Panc1 (cell line): ENCODE results near the gene PAQR4. TPM values are rescaled to one million over a fixed set of nuclear protein-coding genes. Genes with fewer than 3 reads are reported as not detected.

Source experiments
- ATAC-seq: fragments of 200-7000 bp; cut with Tn5 transposase; 2 replicates; pipeline ENCODE4 v1.9.1; 2020; ENCODE audit warnings: mild to moderate bottlenecking, moderate library complexity
- BruUV-seq: library from RNA; stranded (reverse); fragments of 400-500 nt; replicated peaks from 2 replicates; lab custom pipeline; 2021; lab: Mats Ljungman, UMichigan
- CTCF ChIA-PET: fragments of 300-600 bp; sonication (Branson Sonifier 250); formaldehyde crosslinking; loops from one replicate; lab custom pipeline; 2022; ENCODE audit warnings: antibody characterized with exemption; lab: Charles Lee
- POLR2A ChIA-PET: fragments of 300-600 bp; sonication (Branson Sonifier 250); formaldehyde crosslinking; loops from one replicate; lab custom pipeline; 2022; ENCODE audit warnings: antibody characterized with exemption; lab: Charles Lee
- DNase-seq: peaks from one replicate; pipeline ENCODE4 v3.0.0-alpha.2; 2010; ENCODE audit warnings: low read depth, low spot score
- H3K27ac ChIP-seq: 2 replicates; pipeline ENCODE4 v1.5.1; 2011; ENCODE audit warnings: mild to moderate bottlenecking, low read length, inconsistent platforms
- H3K27me3 ChIP-seq: fragments of 200-500 bp; sonication (Bioruptor generic); 2 replicates; pipeline ENCODE4 v1.6.0; 2014; ENCODE audit warnings: low read length, inconsistent platforms; ENCODE audit not compliant: control insufficient read depth, insufficient read depth
- H3K36me3 ChIP-seq: fragments of 200-500 bp; sonication (Bioruptor generic); 2 replicates; pipeline ENCODE4 v1.5.1; 2014; ENCODE audit warnings: inconsistent platforms, mild to moderate bottlenecking, low read length, moderate library complexity; ENCODE audit not compliant: control insufficient read depth, insufficient read depth
- H3K4me1 ChIP-seq: 2 replicates; pipeline ENCODE4 v1.5.1; 2011; ENCODE audit warnings: inconsistent platforms, mild to moderate bottlenecking, low read length, moderate library complexity; ENCODE audit not compliant: control insufficient read depth, insufficient read depth
- H3K4me3 ChIP-seq, 2 experiments: 2 replicates each; pipeline ENCODE4 v1.5.1; 2011 to 2012; ENCODE audit warnings: low read depth in 2 of 2, low read length in 2 of 2, mild to moderate bottlenecking in 2 of 2, inconsistent platforms in 1 of 2, moderate library complexity in 1 of 2
- H3K9me3 ChIP-seq: fragments of 200-500 bp; sonication (Bioruptor generic); 2 replicates; pipeline ENCODE4 v1.5.1; 2014; ENCODE audit warnings: low read depth, mild to moderate bottlenecking, inconsistent platforms, low read length, moderate library complexity; ENCODE audit not compliant: control insufficient read depth, insufficient read depth
- POLR2AphosphoS5 ChIP-seq: IDR thresholded peaks from 2 replicates; pipeline ENCODE4 v1.6.1; 2012; ENCODE audit warnings: mild to moderate bottlenecking, low read depth, low read length, moderate library complexity
- SIN3A ChIP-seq: IDR thresholded peaks from 2 replicates; pipeline ENCODE4 v1.6.1; 2012; ENCODE audit warnings: low read depth, mild to moderate bottlenecking, low read length, moderate library complexity, borderline replicate concordance; ENCODE audit not compliant: insufficient read depth
- TCF7L2 ChIP-seq: IDR thresholded peaks from 2 replicates; pipeline ENCODE4 v1.6.1; 2011; ENCODE audit warnings: mild to moderate bottlenecking, low read depth, low read length, inconsistent platforms
- in situ Hi-C: cut with HindIII; loops from 2 replicates; pipeline ENCODE4 v1.10.0; 2016; ENCODE audit warnings: low sequenced_read_pairs, low pct_unique_long_range_greater_than_20kb
- intact Hi-C: fragments of 100-400 bp; cut with micrococcal nuclease; formaldehyde crosslinking; loops from one replicate; pipeline ENCODE4 v1.10.0; 2022; ENCODE audit not compliant: unreplicated experiment
- total RNA-seq: library from RNA; stranded (reverse); gene quantifications from one replicate; pipeline ENCODE4 v1.2.1, GENCODE V29; 2021; ENCODE audit not compliant: unreplicated experiment
- TF ChIP-seq, protein P1 (sequence below): fragments of 450-650 bp; IDR thresholded peaks from 2 replicates; pipeline ENCODE4 v1.5.1; 2017; ENCODE audit warnings: mild to moderate bottlenecking
- TF ChIP-seq, protein P2 (sequence below), 2 experiments: IDR thresholded peaks; 2 replicates each; pipeline ENCODE4 v1.6.1; 2011 to 2012; ENCODE audit warnings: low read depth in 2 of 2, control low read depth in 1 of 2, low read length in 1 of 2, mild to moderate bottlenecking in 1 of 2, moderate library complexity in 1 of 2; ENCODE audit not compliant: insufficient read depth in 1 of 2

The PAQR4 gene
- total RNA-seq, 1 experiment from 2014 or later = 51.8 TPM

DNA sequence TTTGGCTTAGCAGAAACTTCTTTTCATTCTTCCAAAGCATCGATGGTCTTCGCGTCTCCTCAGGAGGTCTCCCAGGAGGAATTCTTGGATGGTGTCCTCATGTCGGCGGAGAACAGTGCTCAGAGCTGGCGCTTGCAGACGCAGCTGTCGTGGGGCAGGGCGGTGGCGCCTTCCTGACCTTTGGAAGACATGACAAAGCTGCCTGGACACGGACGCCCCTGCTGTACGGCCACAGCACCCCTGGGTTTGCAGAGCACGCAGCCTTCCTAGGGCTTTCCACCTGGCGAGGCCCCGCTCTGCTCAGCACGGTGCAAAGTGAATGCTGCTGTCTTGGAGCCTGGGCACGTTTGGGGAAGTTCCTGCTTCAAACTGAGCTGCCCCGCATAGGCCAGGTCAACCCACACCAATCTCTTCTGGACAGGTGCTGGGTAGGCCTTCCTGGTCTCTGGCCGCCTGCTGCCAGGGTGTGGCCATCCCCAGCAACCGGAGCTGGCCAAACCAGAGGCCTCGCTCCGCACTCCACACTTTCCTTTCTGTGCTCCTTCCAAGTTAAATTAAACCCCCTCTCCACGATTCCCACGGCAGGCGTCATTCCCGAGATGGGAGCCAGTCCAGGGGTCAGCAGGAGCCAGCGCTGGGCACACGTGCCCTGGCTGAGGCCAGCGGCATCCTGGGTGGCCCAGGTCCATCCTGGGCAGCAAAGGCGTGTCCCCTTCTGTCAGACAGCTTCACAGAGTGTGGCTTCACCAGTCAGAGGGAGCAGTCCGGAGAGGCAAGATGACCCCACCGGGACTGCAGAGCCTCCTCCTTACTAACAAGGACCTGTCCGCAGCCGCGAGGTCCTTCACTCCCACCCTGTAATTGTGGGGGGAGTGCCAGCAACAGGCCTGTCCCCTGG is 20.1 kb upstream of the PAQR4 start:
- ATAC-seq (peak; percentile 40), DNase-seq (no peak)
- Histone ChIP-seq H3K27me3 (no peaks in the 10 kb centered on the region), H3K4me3 (no peak overlapping the region), H3K4me1 (no peaks in the 10 kb centered on the region), H3K27ac (no peak overlapping the region), H3K36me3 (no peaks in the 10 kb centered on the region), H3K9me3 (no peaks in the 10 kb centered on the region)
- ChIA-PET CTCF (no interaction called here), POLR2A (no interaction called here)
- in situ Hi-C loops (no loop called here), intact Hi-C loops (no loop called here)
- BruUV-seq = TSS peak; percentile 62
- TF ChIP-seq, protein P1, sequence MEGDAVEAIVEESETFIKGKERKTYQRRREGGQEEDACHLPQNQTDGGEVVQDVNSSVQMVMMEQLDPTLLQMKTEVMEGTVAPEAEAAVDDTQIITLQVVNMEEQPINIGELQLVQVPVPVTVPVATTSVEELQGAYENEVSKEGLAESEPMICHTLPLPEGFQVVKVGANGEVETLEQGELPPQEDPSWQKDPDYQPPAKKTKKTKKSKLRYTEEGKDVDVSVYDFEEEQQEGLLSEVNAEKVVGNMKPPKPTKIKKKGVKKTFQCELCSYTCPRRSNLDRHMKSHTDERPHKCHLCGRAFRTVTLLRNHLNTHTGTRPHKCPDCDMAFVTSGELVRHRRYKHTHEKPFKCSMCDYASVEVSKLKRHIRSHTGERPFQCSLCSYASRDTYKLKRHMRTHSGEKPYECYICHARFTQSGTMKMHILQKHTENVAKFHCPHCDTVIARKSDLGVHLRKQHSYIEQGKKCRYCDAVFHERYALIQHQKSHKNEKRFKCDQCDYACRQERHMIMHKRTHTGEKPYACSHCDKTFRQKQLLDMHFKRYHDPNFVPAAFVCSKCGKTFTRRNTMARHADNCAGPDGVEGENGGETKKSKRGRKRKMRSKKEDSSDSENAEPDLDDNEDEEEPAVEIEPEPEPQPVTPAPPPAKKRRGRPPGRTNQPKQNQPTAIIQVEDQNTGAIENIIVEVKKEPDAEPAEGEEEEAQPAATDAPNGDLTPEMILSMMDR = no peak
- TF ChIP-seq, protein P2, sequence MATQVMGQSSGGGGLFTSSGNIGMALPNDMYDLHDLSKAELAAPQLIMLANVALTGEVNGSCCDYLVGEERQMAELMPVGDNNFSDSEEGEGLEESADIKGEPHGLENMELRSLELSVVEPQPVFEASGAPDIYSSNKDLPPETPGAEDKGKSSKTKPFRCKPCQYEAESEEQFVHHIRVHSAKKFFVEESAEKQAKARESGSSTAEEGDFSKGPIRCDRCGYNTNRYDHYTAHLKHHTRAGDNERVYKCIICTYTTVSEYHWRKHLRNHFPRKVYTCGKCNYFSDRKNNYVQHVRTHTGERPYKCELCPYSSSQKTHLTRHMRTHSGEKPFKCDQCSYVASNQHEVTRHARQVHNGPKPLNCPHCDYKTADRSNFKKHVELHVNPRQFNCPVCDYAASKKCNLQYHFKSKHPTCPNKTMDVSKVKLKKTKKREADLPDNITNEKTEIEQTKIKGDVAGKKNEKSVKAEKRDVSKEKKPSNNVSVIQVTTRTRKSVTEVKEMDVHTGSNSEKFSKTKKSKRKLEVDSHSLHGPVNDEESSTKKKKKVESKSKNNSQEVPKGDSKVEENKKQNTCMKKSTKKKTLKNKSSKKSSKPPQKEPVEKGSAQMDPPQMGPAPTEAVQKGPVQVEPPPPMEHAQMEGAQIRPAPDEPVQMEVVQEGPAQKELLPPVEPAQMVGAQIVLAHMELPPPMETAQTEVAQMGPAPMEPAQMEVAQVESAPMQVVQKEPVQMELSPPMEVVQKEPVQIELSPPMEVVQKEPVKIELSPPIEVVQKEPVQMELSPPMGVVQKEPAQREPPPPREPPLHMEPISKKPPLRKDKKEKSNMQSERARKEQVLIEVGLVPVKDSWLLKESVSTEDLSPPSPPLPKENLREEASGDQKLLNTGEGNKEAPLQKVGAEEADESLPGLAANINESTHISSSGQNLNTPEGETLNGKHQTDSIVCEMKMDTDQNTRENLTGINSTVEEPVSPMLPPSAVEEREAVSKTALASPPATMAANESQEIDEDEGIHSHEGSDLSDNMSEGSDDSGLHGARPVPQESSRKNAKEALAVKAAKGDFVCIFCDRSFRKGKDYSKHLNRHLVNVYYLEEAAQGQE (IDR thresholded peaks at IDR 0.05; ENCODE audit: insufficient read depth in 1 of 2, low read depth in 2 of 2, low read length in 1 of 2) = no peak
- TF ChIP-seq SIN3A (no peak), POLR2AphosphoS5 (no peak), TCF7L2 (no peak)

DNA sequence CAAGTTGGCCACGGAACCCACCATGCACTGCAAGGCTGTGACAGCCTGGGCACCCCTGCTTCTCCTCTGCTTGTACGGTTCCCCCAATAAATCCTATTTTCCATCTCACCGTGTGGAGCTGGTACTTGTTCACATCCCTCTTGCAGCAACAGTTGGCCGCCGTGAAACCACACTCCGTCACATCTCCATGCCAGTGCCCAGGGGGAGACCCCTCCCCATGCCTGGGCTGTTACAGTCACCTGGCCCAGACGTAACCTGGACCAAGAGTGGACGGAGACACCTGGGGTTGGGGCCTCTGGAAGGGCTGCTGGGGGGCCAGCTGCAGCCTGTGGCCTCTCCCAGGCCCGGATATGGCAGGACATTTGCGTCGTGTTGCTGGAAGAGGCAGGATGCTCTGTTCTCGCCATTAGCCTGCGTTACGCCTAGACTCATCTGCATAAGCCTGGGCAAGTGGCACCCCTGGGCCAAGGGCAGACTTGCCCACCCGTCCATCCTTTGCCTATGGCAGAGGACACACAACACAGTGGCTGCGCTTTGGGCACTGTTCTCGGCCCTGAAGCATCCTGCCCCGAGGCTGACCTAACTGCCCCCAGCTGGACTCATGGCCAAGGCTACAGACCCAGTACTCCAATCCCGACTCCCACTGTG is 19.3 kb upstream of the PAQR4 start:
- DNase-seq = no peak
- Histone ChIP-seq H3K36me3 (no peaks in the 10 kb centered on the region), H3K27ac (no peak overlapping the region), H3K4me3 (no peak overlapping the region), H3K9me3 (no peaks in the 10 kb centered on the region), H3K4me1 (no peaks in the 10 kb centered on the region), H3K27me3 (no peaks in the 10 kb centered on the region)
- POLR2A ChIA-PET = no interaction called here
- CTCF ChIA-PET = no interaction called here
- intact Hi-C loops (no loop called here), in situ Hi-C loops (no loop called here)
- ATAC-seq = peak; percentile 5; the same call in 1 of the 2 replicates
- BruUV-seq = no TSS peak
- TF ChIP-seq, protein P1 = no peak
- no peak for TF ChIP-seq SIN3A
- TF ChIP-seq, protein P2 (IDR thresholded peaks at IDR 0.05; ENCODE audit: insufficient read depth in 1 of 2, low read depth in 2 of 2, low read length in 1 of 2) = no peak
- no peak for TF ChIP-seq POLR2AphosphoS5
- TF ChIP-seq TCF7L2 = no peak
